Osteoblast (primary cell): ENCODE measurements around the gene WFDC1. TPM values are rescaled to one million over a fixed set of nuclear protein-coding genes. Genes with fewer than 3 reads are reported as not detected.

Source experiments
- DNase-seq: peaks from one replicate; pipeline ENCODE4 v3.0.0; 2011; ENCODE audit warnings: low spot score, mixed read lengths; ENCODE audit not compliant: insufficient read length; ENCODE audit errors: missing footprints
- H2AFZ ChIP-seq: 2 replicates; pipeline ENCODE4 v1.6.0; 2011; ENCODE audit warnings: mild to moderate bottlenecking, low read length
- H3K27ac ChIP-seq: 2 replicates; pipeline ENCODE4 v1.5.1; 2011; ENCODE audit warnings: mild to moderate bottlenecking, low read depth, low read length, moderate library complexity
- H3K27me3 ChIP-seq: 2 replicates; pipeline ENCODE4 v1.6.0; 2012; ENCODE audit warnings: mild to moderate bottlenecking, control low read depth, inconsistent platforms, low read length, moderate library complexity; ENCODE audit not compliant: insufficient read depth
- H3K36me3 ChIP-seq: 2 replicates; pipeline ENCODE4 v1.5.1; 2011; ENCODE audit warnings: mild to moderate bottlenecking, low read length, control low read depth, moderate library complexity; ENCODE audit not compliant: insufficient read depth
- H3K4me1 ChIP-seq: 2 replicates; pipeline ENCODE4 v1.5.1; 2011; ENCODE audit warnings: mild to moderate bottlenecking, low read length, control low read depth, moderate library complexity; ENCODE audit not compliant: insufficient read depth
- H3K4me2 ChIP-seq: 2 replicates; pipeline ENCODE4 v1.6.0; 2011; ENCODE audit warnings: mild to moderate bottlenecking, low read length; ENCODE audit not compliant: insufficient read depth
- H3K4me3 ChIP-seq: fragments of 200-600 bp; sonication (generic); 3 replicates; pipeline ENCODE4 v1.5.1; 2012; ENCODE audit warnings: mild to moderate bottlenecking, low read length, inconsistent platforms; ENCODE audit not compliant: insufficient read depth
- H3K79me2 ChIP-seq: 2 replicates; pipeline ENCODE4 v1.6.0; 2012; ENCODE audit warnings: mild to moderate bottlenecking, low read length, control low read depth, inconsistent platforms; ENCODE audit not compliant: insufficient read depth
- H3K9me3 ChIP-seq: 2 replicates; pipeline ENCODE4 v1.5.1; 2011; ENCODE audit warnings: low read depth, low read length, control low read depth
- H4K20me1 ChIP-seq: 2 replicates; pipeline ENCODE4 v1.6.0; 2012; ENCODE audit warnings: mild to moderate bottlenecking, low read length, control low read depth; ENCODE audit not compliant: insufficient read depth
- CTCF ChIP-seq: IDR thresholded peaks from 2 replicates; pipeline ENCODE4 v1.5.1; 2011; ENCODE audit warnings: mild to moderate bottlenecking, low read depth, low read length, moderate library complexity; ENCODE audit errors: extremely low read depth
- total RNA-seq: library from RNA; depleted of rRNA; stranded (reverse); fragments of >200 nt; gene quantifications from 2 replicates; pipeline ENCODE4 v1.2.3, GENCODE V29; 2012

The WFDC1 gene
- total RNA-seq, 1 donor = not detected

- TF ChIP-seq CTCF = no peak
- no peak overlapping the region for H3K4me2 ChIP-seq
- H3K27me3 ChIP-seq = peaks cover 6% of the 10 kb centered on the region
- H3K36me3 ChIP-seq = no peaks in the 10 kb centered on the region
- DNase-seq = no peak
- no peaks in the 10 kb centered on the region for H3K9me3 ChIP-seq
- H3K27ac ChIP-seq = no peak overlapping the region
- H3K4me1 ChIP-seq = peaks cover 3% of the 10 kb centered on the region
- H3K4me3 ChIP-seq = no peak overlapping the region
- no peaks in the 10 kb centered on the region for H4K20me1 ChIP-seq
- H3K79me2 ChIP-seq = no peaks in the 10 kb centered on the region
- no peak overlapping the region for H2AFZ ChIP-seq
Observed at GRCh38 chr16:84351630-84352029, 57.0 kb downstream of the WFDC1 start.

GRCh38 chr16:84354306-84354705, 59.6 kb downstream of the WFDC1 start:
- Histone ChIP-seq H3K4me1 (peaks cover 14% of the 10 kb centered on the region), H3K27ac (no peak overlapping the region), H3K27me3 (peaks cover 9% of the 10 kb centered on the region), H4K20me1 (no peaks in the 10 kb centered on the region), H2AFZ (no peak overlapping the region), H3K36me3 (no peaks in the 10 kb centered on the region), H3K79me2 (no peaks in the 10 kb centered on the region), H3K4me2 (no peak overlapping the region), H3K4me3 (no peak overlapping the region), H3K9me3 (no peaks in the 10 kb centered on the region)
- no peak for TF ChIP-seq CTCF
- no peak for DNase-seq

DNA sequence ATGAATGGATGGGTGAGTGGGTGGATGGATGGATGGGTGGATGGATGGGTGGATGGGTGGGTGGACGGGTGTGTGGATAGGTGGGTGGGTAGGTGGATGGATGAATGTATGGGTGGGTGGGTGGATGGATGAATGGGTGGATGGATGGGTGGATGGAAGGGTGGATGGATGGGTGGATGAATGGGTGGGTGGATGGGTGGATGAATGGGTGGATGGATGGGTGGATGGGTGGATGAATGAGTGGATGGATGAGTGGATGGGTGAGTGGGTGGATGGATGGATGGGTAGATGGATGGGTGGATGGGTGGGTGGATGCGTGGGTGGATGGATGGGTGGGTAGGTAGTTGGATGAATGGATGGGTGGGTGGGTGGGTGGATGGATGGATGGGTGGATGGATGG, 60.5 kb downstream of the WFDC1 start:
- TF ChIP-seq CTCF = no peak
- Histone ChIP-seq H4K20me1 (no peaks in the 10 kb centered on the region), H3K4me1 (peaks cover 14% of the 10 kb centered on the region), H3K79me2 (no peaks in the 10 kb centered on the region), H3K4me2 (no peak overlapping the region), H3K9me3 (no peaks in the 10 kb centered on the region), H2AFZ (no peak overlapping the region), H3K36me3 (no peaks in the 10 kb centered on the region), H3K4me3 (no peak overlapping the region), H3K27ac (no peak overlapping the region), H3K27me3 (peaks cover 4% of the 10 kb centered on the region)
- no peak for DNase-seq

DNA sequence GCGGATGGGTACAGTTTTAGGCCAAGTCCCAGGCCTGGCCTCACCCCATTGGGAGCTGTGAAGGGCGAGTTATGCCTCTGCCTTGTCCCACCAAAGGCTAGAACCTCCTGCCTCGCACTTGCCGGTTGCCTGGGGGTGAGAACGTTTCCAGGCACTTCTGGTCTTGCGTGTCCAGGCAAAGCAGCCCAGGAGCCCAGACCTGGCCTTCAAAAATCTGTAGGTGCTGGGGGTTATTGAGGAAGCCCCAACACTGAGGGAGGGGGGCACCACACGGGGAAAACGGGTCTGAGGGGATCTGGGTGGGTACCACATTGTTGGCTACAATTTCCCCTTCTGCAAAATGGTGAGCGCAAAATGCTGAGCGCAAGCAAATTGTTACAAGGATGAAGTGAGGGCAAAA, 61.5 kb downstream of the WFDC1 start:
- H2AFZ ChIP-seq = no peak overlapping the region
- no peaks in the 10 kb centered on the region for H3K36me3 ChIP-seq
- H3K9me3 ChIP-seq = no peaks in the 10 kb centered on the region
- H3K79me2 ChIP-seq = no peaks in the 10 kb centered on the region
- H3K4me2 ChIP-seq = peak overlapping the region; percentile 12
- TF ChIP-seq CTCF = no peak
- peaks cover 14% of the 10 kb centered on the region for H3K4me1 ChIP-seq
- H3K4me3 ChIP-seq = no peak overlapping the region
- peak; percentile 6 for DNase-seq
- peaks cover 4% of the 10 kb centered on the region for H3K27me3 ChIP-seq
- H3K27ac ChIP-seq = no peak overlapping the region
- no peaks in the 10 kb centered on the region for H4K20me1 ChIP-seq
